GM12878 (cell line): ENCODE measurements around the gene PSAPL1.

Experiments
- BRCA1 ChIP-seq: IDR thresholded peaks from 2 replicates; pipeline ENCODE4 v1.6.1; 2011; ENCODE audit warnings: low read depth, low read length, improper control_type of control experiment
- ESRRA ChIP-seq: IDR thresholded peaks from 2 replicates; pipeline ENCODE4 v1.6.1; 2012; ENCODE audit warnings: mild to moderate bottlenecking, low read length, improper control_type of control experiment
- MTA3 ChIP-seq: IDR thresholded peaks from 2 replicates; pipeline ENCODE4 v1.6.1; 2012; ENCODE audit warnings: low read length, inconsistent platforms, borderline replicate concordance
- NFXL1 ChIP-seq: fragments of 450-650 bp; IDR thresholded peaks from 2 replicates; pipeline ENCODE4 v1.6.1; 2017; ENCODE audit warnings: antibody characterized with exemption, mild to moderate bottlenecking, borderline replicate concordance
- RELA ChIP-seq: fragments of 450-650 bp; IDR thresholded peaks from 2 replicates; pipeline ENCODE4 v1.8.0; 2014; ENCODE audit warnings: borderline replicate concordance; ENCODE audit not compliant: partially characterized antibody
- TF ChIP-seq, protein P1 (sequence below), 3 experiments: IDR thresholded peaks in 2 of 3; conservative IDR thresholded peaks in 1 of 3; 2 replicates each; pipeline ENCODE4 v1.5.1; 2011; ENCODE audit warnings: low read depth in 3 of 3, low read length in 3 of 3, mild to moderate bottlenecking in 3 of 3, control low read depth in 2 of 3, moderate library complexity in 2 of 3, inconsistent platforms in 1 of 3, mixed read lengths in 1 of 3; ENCODE audit not compliant: control insufficient read depth in 2 of 3, insufficient read depth in 1 of 3; ENCODE audit errors: extremely low read depth in 1 of 3

DNA sequence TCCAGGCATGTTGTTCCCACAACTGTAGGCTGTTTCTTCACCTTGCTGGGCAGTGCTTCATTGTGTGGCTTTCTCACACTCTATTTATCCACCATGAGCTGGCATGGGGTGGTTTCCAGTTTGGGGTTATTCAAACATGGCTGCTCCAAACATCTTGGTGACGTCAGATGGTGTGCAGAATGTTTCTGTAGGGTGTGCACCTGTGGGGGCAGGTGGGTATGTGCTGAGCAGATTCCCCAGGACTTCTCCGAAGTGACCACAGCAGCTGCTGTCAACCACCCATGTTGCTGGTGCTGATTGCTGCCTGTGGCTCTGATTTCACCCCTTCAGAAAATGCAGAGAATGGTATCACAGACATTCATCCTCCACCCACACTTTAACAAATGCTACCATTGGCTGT lies 5.0 kb upstream of the PSAPL1 start:
- TF ChIP-seq NFXL1 = no peak
- TF ChIP-seq, protein P1, sequence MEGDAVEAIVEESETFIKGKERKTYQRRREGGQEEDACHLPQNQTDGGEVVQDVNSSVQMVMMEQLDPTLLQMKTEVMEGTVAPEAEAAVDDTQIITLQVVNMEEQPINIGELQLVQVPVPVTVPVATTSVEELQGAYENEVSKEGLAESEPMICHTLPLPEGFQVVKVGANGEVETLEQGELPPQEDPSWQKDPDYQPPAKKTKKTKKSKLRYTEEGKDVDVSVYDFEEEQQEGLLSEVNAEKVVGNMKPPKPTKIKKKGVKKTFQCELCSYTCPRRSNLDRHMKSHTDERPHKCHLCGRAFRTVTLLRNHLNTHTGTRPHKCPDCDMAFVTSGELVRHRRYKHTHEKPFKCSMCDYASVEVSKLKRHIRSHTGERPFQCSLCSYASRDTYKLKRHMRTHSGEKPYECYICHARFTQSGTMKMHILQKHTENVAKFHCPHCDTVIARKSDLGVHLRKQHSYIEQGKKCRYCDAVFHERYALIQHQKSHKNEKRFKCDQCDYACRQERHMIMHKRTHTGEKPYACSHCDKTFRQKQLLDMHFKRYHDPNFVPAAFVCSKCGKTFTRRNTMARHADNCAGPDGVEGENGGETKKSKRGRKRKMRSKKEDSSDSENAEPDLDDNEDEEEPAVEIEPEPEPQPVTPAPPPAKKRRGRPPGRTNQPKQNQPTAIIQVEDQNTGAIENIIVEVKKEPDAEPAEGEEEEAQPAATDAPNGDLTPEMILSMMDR (IDR thresholded peaks at IDR 0.05 in 2 of 3, conservative IDR thresholded peaks at IDR 0.05 in 1 of 3; ENCODE audit: control insufficient read depth in 2 of 3, extremely low read depth in 1 of 3, insufficient read depth in 1 of 3, low read depth in 3 of 3, low read length in 3 of 3) = no peak
- no peak for TF ChIP-seq RELA
- no peak for TF ChIP-seq MTA3
- TF ChIP-seq ESRRA = no peak
- TF ChIP-seq BRCA1 = no peak
